ENCODE measurements around the gene PEX11G.
A peak's percentile ranks its signal among the peaks of the same experiment; 100 is the strongest.

PEX11G gene

DNA sequence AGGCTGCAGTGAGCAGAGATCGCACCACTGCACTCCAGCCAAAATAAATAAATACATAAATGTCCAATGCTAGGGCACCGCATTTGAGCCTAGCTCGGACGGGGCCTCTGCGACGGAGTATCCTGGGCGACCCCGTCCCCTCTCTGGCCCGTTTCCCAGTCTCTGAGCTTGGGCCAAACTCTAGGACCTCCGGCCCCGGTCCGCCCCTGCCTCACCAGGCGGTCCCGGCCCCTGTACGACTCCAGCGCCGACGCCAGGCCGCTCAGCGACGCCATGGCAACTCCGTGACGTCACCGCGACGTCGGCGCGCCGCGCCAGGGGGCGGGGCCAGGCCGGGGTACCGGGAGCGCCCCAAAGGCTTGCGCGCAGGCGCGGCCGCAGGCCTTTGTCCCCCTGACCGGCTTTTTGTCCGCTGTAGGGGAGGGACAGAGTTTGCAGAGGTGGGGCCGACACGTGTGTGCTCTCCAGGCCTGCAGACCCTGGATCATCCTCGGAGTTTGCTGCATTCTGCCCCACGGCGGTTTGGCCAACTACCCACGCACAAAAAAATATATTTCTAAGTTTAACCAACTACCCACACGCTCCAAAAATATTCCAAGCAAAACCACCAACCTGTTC lies at the start of gene PEX11G:
Gene PEX11G (minus strand): TSS at position 300 of the 618 bp plus-strand sequence. CDS start 25 bp downstream, at position 275.
- DNase-seq (ENCODE audit: low read depth in 3 of 3), result peak; percentile 85 to 90 (median 89)

- no peak for DNase-seq (ENCODE audit: low read depth in 3 of 3)
These were observed 47.3 kb upstream of the PEX11G start for GRCh38 chr19:7535998-7536695.

GRCh38 chr19:7535047-7535997 lies 46.5 kb upstream of the PEX11G start, which contains the start of gene PNPLA6:
Gene PNPLA6 (plus strand): TSS chr19:7535717. CDS start chr19:7535789, 72 bp downstream.
- peak; percentile 89 to 94 (median 90) for DNase-seq (ENCODE audit: low read depth in 3 of 3)

- peak in 2 of 3 experiments; percentile 28 to 38 for DNase-seq (ENCODE audit: low read depth in 3 of 3)
These were observed 45.8 kb upstream of the PEX11G start for GRCh38 chr19:7534531-7535046.

DNA sequence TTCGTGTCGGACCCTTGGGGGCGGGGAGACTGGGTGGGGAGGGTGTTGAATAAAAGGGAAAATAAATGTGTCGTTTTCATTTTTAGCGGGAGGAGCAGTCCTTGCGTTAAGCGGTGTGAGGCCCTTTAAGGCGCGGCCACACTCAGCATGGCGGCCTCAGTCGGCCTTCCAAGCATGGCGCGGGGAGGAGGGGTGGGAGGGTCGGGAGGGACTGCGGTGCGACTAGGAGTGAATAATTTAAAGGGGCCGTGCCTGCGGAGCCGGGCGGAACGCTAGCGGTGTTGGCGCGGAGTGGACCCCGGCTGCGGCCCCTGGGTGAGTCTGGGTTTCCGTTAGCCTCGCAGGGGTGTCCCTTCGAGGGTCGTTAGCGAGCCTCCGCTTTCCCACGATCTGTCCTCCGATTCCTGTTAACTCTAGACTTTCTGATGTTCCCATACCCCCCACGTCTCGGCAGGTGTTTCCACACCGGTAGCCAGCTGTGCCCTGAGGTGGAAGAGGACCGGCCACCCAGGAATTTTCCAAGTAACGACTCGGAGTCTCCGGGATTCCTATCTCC lies 45.2 kb upstream of the PEX11G start:
- peak; percentile 72 to 81 (median 79) for DNase-seq (ENCODE audit: low read depth in 3 of 3)

DNA sequence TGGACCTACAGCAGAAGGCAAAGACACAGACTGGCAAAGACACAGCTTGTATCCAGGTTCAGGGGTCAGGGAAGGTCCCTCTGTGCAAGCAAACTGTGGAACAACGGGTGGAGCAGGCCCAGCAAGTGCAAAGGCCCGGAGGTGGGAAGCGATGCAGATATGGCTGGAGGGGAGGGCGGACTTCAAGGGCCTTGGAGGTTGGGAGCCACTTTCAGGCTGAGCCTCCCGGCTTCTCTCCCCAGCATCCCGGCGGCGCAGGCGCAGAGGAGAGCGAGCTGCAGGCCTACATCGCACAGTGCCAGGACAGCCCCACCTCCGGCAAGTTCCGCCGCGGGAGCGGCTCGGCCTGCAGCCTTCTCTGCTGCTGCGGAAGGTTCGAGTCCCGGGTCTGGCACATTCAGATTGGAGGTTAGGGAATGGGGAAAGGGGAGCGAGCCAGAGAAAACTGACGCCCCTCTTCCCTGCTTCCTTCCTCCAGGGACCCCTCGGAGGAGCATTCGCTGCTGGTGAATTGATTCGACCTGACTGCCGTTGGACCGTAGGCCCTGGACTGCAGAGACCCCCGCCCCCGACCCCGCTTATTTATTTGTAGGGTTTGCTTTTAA lies 44.5 kb upstream of the PEX11G start:
- no peak for DNase-seq (ENCODE audit: low read depth in 3 of 3)

GRCh38 chr19:7529610-7530490 lies 41.0 kb upstream of the PEX11G start:
- no peak for DNase-seq (ENCODE audit: low read depth in 3 of 3)

DNA sequence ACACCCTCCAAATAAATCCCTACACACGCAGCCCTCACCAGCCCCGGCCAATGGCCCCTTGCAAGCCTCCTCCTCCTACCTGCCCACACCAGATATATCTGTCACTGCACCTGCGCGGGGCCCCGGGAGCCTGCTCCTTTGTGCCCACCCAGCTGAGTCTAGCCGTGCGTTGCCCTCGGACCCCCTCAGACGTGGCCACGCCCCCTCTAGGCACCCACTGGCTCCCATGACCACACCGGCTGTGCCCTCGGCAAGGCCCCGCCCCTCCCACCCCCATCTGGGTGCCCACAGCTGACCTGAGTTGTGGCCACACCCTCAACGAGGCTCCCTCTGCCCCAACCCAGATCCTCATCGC lies 40.4 kb upstream of the PEX11G start:
- DNase-seq (ENCODE audit: low read depth in 3 of 3), result no peak

GRCh38 chr19:7528522-7529245 lies 39.8 kb upstream of the PEX11G start:
- DNase-seq (ENCODE audit: low read depth in 3 of 3), result no peak

DNA sequence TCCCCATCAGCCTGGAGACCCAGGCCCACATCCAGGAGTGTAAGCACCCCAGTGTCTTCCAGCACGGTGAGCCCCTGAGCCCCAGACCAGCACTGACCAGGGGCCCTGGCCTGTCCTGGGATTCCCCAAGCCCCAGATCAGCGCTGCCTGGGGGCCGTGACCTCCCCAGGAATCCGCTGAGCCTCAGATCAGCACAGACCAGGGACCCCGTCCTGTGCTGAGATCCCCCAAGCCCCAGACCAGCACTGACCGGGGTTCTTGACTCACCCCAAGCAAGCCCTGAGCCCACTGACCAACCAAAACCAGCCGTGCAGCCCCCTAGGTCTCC lies 39.3 kb upstream of the PEX11G start:
- DNase-seq (ENCODE audit: low read depth in 3 of 3), result no peak

DNA sequence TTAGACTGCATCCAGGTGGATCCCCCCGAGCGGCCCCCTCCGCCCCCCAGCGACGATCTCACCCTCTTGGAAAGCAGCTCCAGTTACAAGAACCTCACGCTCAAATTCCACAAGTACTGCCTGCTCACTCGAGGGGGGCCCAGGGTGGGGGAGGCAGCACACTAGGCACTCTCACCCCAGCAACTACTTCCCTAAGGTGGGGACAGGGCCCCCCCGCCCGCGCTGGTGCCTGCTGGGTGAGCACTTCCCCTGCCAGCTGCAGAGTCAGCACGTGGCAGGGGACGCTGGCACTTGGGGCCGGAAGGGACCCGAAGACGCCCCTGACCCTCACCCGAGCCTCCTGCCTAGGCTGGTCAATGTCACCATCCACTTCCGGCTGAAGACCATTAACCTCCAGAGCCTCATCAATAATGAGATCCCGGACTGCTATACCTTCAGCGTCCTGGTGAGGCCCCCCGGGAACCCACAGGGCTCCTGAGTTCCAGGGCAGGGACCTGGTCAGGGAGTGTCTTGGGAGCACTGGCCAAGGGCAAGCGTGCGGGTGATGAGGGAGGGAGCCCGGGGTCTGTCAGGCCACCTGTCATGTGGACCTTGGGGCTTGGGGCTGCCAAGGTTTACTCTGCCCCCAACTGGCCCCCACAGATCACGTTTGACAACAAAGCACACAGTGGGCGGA lies 38.8 kb upstream of the PEX11G start:
- no peak for DNase-seq (ENCODE audit: low read depth in 3 of 3)

GRCh38 chr19:7526059-7526929 lies 37.5 kb upstream of the PEX11G start:
- no peak for DNase-seq (ENCODE audit: low read depth in 3 of 3)

- no peak for DNase-seq (ENCODE audit: low read depth in 3 of 3)
These were observed 36.3 kb upstream of the PEX11G start for GRCh38 chr19:7524992-7525739.

- DNase-seq (ENCODE audit: low read depth in 3 of 3), result no peak
These were observed 35.7 kb upstream of the PEX11G start for GRCh38 chr19:7524523-7524922.

- no peak for DNase-seq (ENCODE audit: low read depth in 3 of 3)
These were observed 34.3 kb upstream of the PEX11G start for GRCh38 chr19:7522923-7523667.

GRCh38 chr19:7522072-7522922 lies 33.5 kb upstream of the PEX11G start, which contains the start of gene MCOLN1:
Gene MCOLN1 (plus strand): TSS chr19:7522624. CDS start chr19:7522751, 127 bp downstream.
- peak; percentile 99 to 100 (median 99) for DNase-seq (ENCODE audit: low read depth in 3 of 3)

Data from stimulated activated CD4-positive, alpha-beta T cell treated with anti-CD3 and anti-CD28 coated beads, TNF-alpha, amount 100 ng/mL, for 24 hours (primary cell).